ENCODE data around the gene THEMIS2.

GRCh38 chr1:27884006-27884954, 11.9 kb downstream of the THEMIS2 start:
- TF ChIP-seq CTCF (IDR thresholded peaks at IDR 0.05) = no peak
- no peak for TF ChIP-seq ZFX (IDR thresholded peaks at IDR 0.05; ENCODE audit: borderline replicate concordance)

Measured in 22Rv1 (cell line).